K562 (cell line): ENCODE data around the gene CTDSPL. TPM values are rescaled to one million over a fixed set of nuclear protein-coding genes. Genes with fewer than 3 reads are reported as not detected.

Experiments used
- ATAC-seq: fragments of 200-7000 bp; cut with Tn5 transposase; 3 replicates; pipeline ENCODE4 v1.9.1; 2020; ENCODE audit warnings: moderate library complexity
- BruUV-seq: library from RNA; stranded (reverse); fragments of 400-500 nt; replicated peaks from 2 replicates; lab custom pipeline; 2021; lab: Mats Ljungman, UMichigan
- CTCF ChIA-PET: fragments of 300-600 bp; formaldehyde crosslinking; extraction: SDS; loops from one replicate; lab custom pipeline; 2021; ENCODE audit warnings: low intra/inter-chr PET ratio; lab: Yijun Ruan, JAX
- POLR2A ChIA-PET: fragments of 300-600, 350-650 bp; sonication (Branson Sonifier 250); formaldehyde crosslinking; extraction: SDS; loops from one replicate; lab custom pipeline; 2021; ENCODE audit warnings: antibody characterized with exemption, inconsistent platforms; lab: Yijun Ruan, JAX
- DNase-seq, 4 experiments: peaks; one replicate each; pipeline versions ENCODE4 v3.0.0 to v3.0.0-alpha.2; 2011 to 2018; ENCODE audit warnings: low spot score in 3 of 4, mixed read lengths in 3 of 4; ENCODE audit errors: extremely low read depth in 1 of 4
- FAIRE-seq: peaks from 2 replicates; lab custom pipeline; 2011; peaks lifted over from hg19 to GRCh38; lab: Jason Lieb, UNC
- H2AFZ ChIP-seq: 2 replicates; pipeline ENCODE4 v1.6.0; 2011; ENCODE audit warnings: low read depth, low read length, control low read depth, inconsistent platforms
- H3K27ac ChIP-seq: fragments of 200-600 bp; 3 replicates; pipeline ENCODE4 v1.8.0; 2011; ENCODE audit warnings: low read depth, mild to moderate bottlenecking, control low read depth, inconsistent platforms, low read length, moderate library complexity, mixed read lengths; ENCODE audit errors: extremely low read depth
- H3K27me3 ChIP-seq, 2 experiments: fragments of 300-600 bp in 1 of 2; 2 replicates in 1 of 2; 3 replicates in 1 of 2; pipeline versions ENCODE4 v1.6.0 to v1.8.0; 2011; ENCODE audit warnings: inconsistent platforms in 2 of 2, low read length in 2 of 2, mild to moderate bottlenecking in 1 of 2, mixed read lengths in 1 of 2, moderate library complexity in 1 of 2; ENCODE audit not compliant: control insufficient read depth in 2 of 2, insufficient read depth in 2 of 2
- H3K36me3 ChIP-seq: fragments of 300-600 bp; 3 replicates; pipeline ENCODE4 v1.8.0; 2011; ENCODE audit warnings: mild to moderate bottlenecking, low read length, inconsistent platforms; ENCODE audit not compliant: control insufficient read depth, insufficient read depth
- H3K4me1 ChIP-seq, 2 experiments: fragments of 200-600 bp in 1 of 2; replicated peaks in 1 of 2; 2 replicates in 1 of 2; 3 replicates in 1 of 2; pipeline versions ENCODE4 v1.5.1 to v1.8.0; 2011; ENCODE audit warnings: inconsistent platforms in 2 of 2, low read length in 2 of 2, mild to moderate bottlenecking in 1 of 2, mixed read lengths in 1 of 2, moderate library complexity in 1 of 2; ENCODE audit not compliant: control insufficient read depth in 2 of 2, insufficient read depth in 2 of 2
- H3K4me2 ChIP-seq: 2 replicates; pipeline ENCODE4 v1.6.1; 2011; ENCODE audit warnings: low read length, control low read depth, inconsistent platforms, mixed read lengths; ENCODE audit not compliant: insufficient read depth
- H3K4me3 ChIP-seq: fragments of 200-600 bp; sonication (generic), shearing (Covaris generic); 2 replicates; pipeline ENCODE4 v1.5.1; 2016; ENCODE audit warnings: control low read depth, inconsistent platforms
- H3K79me2 ChIP-seq: fragments of 200-600 bp; 3 replicates; pipeline ENCODE4 v1.8.0; 2011; ENCODE audit warnings: low read length, inconsistent platforms; ENCODE audit not compliant: control insufficient read depth, insufficient read depth
- H3K9ac ChIP-seq, 2 experiments: 2 replicates each; pipeline versions ENCODE4 v1.6.0 to v1.6.1; 2011; ENCODE audit warnings: low read depth in 2 of 2, low read length in 2 of 2, control low read depth in 1 of 2, inconsistent platforms in 1 of 2, mild to moderate bottlenecking in 1 of 2, mixed read lengths in 1 of 2; ENCODE audit not compliant: insufficient read depth in 1 of 2
- H3K9me1 ChIP-seq: one replicate; pipeline ENCODE4 v1.6.0; 2011; ENCODE audit warnings: inconsistent platforms, mild to moderate bottlenecking, low read length, moderate library complexity; ENCODE audit not compliant: control insufficient read depth, insufficient read depth
- H3K9me3 ChIP-seq: replicated peaks from 2 replicates; pipeline ENCODE4 v1.5.1; 2011; ENCODE audit warnings: low read depth, low read length, inconsistent platforms; ENCODE audit not compliant: control insufficient read depth, insufficient read depth
- H4K20me1 ChIP-seq: replicated peaks from 2 replicates; pipeline ENCODE4 v1.6.1; 2011; ENCODE audit warnings: low read length, inconsistent platforms, mixed read lengths; ENCODE audit not compliant: control insufficient read depth, insufficient read depth
- CHAMP1 ChIP-seq: fragments of 450-650 bp; IDR thresholded peaks from 2 replicates; pipeline ENCODE4 v1.6.1; 2016; ENCODE audit warnings: mild to moderate bottlenecking
- FOS ChIP-seq: IDR thresholded peaks from 3 replicates; pipeline ENCODE4 v1.6.1; 2011; ENCODE audit not compliant: insufficient read length; ENCODE audit errors: extremely low read depth
- HMGXB4 ChIP-seq: sonication (generic); formaldehyde crosslinking; IDR thresholded peaks from 2 replicates; pipeline ENCODE4 v1.8.1; 2023; ENCODE audit warnings: mild to moderate bottlenecking, missing genetic modification reagents
- NR3C1 ChIP-seq: sonication (generic); formaldehyde crosslinking; IDR thresholded peaks from 2 replicates; pipeline ENCODE4 v1.8.1; 2022; ENCODE audit warnings: missing genetic modification reagents
- PHB ChIP-seq: fragments of 250-450 bp; sonication (Bioruptor Pico); IDR thresholded peaks from 2 replicates; pipeline ENCODE4 v1.5.0; 2021
- PRMT5 ChIP-seq: sonication (generic); formaldehyde crosslinking; IDR thresholded peaks from 2 replicates; pipeline ENCODE4 v1.5.0; 2020; ENCODE audit warnings: missing genetic modification reagents
- PYGO2 ChIP-seq: fragments of 450-650 bp; IDR thresholded peaks from 2 replicates; pipeline ENCODE4 v1.6.1; 2016; ENCODE audit warnings: mild to moderate bottlenecking, missing genetic modification characterization, moderate library complexity, missing compliant biosample characterization
- RFX5 ChIP-seq: IDR thresholded peaks from 2 replicates; pipeline ENCODE4 v1.6.1; 2011; ENCODE audit warnings: low read depth, mild to moderate bottlenecking, improper control_type of control experiment, low read length
- ZNF316 ChIP-seq: fragments of 450-650 bp; IDR thresholded peaks from 2 replicates; pipeline ENCODE4 v1.6.1; 2016
- ZNF57 ChIP-seq: fragments of 450-650 bp; formaldehyde crosslinking; IDR thresholded peaks from 2 replicates; pipeline ENCODE4 v1.4.0; 2020; ENCODE audit warnings: mild to moderate bottlenecking, moderate library complexity
- ZNF699 ChIP-seq: fragments of 250-450 bp; sonication (Bioruptor Pico); IDR thresholded peaks from 2 replicates; pipeline ENCODE4 v1.8.0; 2021; ENCODE audit warnings: mild to moderate bottlenecking, moderate library complexity; ENCODE audit not compliant: insufficient replicate concordance
- ZNF778 ChIP-seq: fragments of 450-650 bp; formaldehyde crosslinking; IDR thresholded peaks from 2 replicates; pipeline ENCODE4 v1.4.0; 2020; ENCODE audit warnings: mild to moderate bottlenecking, moderate library complexity
- WGBS: fragments of 100-300 bp; shearing (Covaris generic); methylation state at CpG from one replicate; pipeline ENCODE4 v1.1.6; 2016; ENCODE audit warnings: low coverage, mixed read lengths; ENCODE audit not compliant: insufficient coverage; ENCODE audit errors: missing lambda C conversion rate; 5-methylcytosine and 5-hydroxymethylcytosine counted together
- in situ Hi-C: fragments of 300-500 bp; cut with MboI; formaldehyde crosslinking; loops from 4 replicates; pipeline ENCODE4 v1.15.0; 2018; ENCODE audit warnings: inconsistent platforms, mixed read lengths
- intact Hi-C: fragments of 100-400 bp; cut with micrococcal nuclease; formaldehyde crosslinking; loops from 2 replicates; pipeline ENCODE4 v1.14.2; 2022
- polyA plus RNA-seq, 8 experiments: library from polyadenylated mRNA; depleted of rRNA in 4 of 8; stranded (reverse) in 5 of 8; unstranded in 3 of 8; fragments of >200 nt; fragmentation: Nextera tagmentation in 2 of 8; fragmentation: Illumina TruSeq in 1 of 8; extraction: Ambion mirVana in 2 of 8; extraction: Trizol in 1 of 8; gene quantifications; 2 replicates each; pipeline versions ENCODE4 v1.2.1 to v1.2.3, GENCODE V29; 2011 to 2014; ENCODE audit warnings: inconsistent platforms in 1 of 8, missing spikeins in 1 of 8
- total RNA-seq, 7 experiments: library from RNA; depleted of rRNA in 6 of 7; stranded (reverse); fragments of >200 nt in 6 of 7; fragmentation: Illumina TruSeq in 2 of 7; extraction: Trizol in 2 of 7; gene quantifications; 2 replicates each; pipeline versions ENCODE4 v1.2.1 to v1.2.3, GENCODE V29; 2011 to 2021; ENCODE audit warnings: low replicate concordance in 1 of 7
- TF ChIP-seq, protein P1 (sequence below), 2 experiments: fragments of 450-650 bp; conservative IDR thresholded peaks; 2 replicates each; pipeline ENCODE4 v1.6.1; 2017; ENCODE audit warnings: mild to moderate bottlenecking in 2 of 2, moderate library complexity in 2 of 2

Gene CTDSPL
- total and polyA plus RNA-seq, 9 of the 15 experiments (the other 6 are each of a cell fraction or from before 2014, with no cell fraction given): 5.1 to 19.3 (median 11.3) TPM

DNA sequence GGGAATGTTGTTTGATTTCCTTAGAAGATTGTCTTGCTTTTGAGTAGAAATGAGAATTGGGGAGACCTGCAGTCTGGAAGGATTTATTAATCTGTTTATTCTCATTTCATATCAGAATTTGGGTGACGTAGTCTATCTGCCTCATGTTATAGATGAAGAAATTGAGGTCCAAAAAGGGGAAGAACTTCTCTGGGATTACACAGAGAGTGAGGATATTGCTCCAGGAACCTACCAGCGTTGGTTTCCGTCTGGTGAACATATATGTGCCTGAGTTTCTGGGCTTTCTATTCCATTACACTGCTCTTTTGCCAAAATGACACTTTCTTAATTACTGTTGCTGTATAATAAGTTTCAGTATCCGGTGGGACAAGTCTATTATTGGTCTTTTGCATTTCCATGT, 51.8 kb downstream of the CTDSPL start:
- Histone ChIP-seq H3K36me3 (no peaks in the 10 kb centered on the region), H2AFZ (no peak overlapping the region), H3K4me3 (no peak overlapping the region), H3K9me3 (no peaks in the 10 kb centered on the region), H3K4me1 (no peaks in the 10 kb centered on the region), H4K20me1 (no peaks in the 10 kb centered on the region), H3K27ac (no peak overlapping the region), H3K79me2 (no peaks in the 10 kb centered on the region), H3K27me3 (peaks cover 0 to 14% of the 10 kb centered on the region in 2 experiments; a peak in 2 of 5 replicates), H3K9ac (no peak overlapping the region), H3K9me1 (no peaks in the 10 kb centered on the region), H3K4me2 (no peak overlapping the region)
- 26% methylated on average over 4 of the region's 4 CpGs for WGBS
- TF ChIP-seq PYGO2 (tag) (no peak), PRMT5 (CRISPR knock-in tag) (no peak), ZNF699 (CRISPR knock-in tag) (no peak), ZNF316 (no peak), HMGXB4 (CRISPR knock-in tag) (no peak), ZNF778 (no peak), PHB (CRISPR knock-in tag) (no peak), RFX5 (no peak), NR3C1 (CRISPR knock-in tag) (no peak), CHAMP1 (no peak), FOS (no peak), ZNF57 (CRISPR knock-in tag) (no peak)
- TF ChIP-seq, protein P1, sequence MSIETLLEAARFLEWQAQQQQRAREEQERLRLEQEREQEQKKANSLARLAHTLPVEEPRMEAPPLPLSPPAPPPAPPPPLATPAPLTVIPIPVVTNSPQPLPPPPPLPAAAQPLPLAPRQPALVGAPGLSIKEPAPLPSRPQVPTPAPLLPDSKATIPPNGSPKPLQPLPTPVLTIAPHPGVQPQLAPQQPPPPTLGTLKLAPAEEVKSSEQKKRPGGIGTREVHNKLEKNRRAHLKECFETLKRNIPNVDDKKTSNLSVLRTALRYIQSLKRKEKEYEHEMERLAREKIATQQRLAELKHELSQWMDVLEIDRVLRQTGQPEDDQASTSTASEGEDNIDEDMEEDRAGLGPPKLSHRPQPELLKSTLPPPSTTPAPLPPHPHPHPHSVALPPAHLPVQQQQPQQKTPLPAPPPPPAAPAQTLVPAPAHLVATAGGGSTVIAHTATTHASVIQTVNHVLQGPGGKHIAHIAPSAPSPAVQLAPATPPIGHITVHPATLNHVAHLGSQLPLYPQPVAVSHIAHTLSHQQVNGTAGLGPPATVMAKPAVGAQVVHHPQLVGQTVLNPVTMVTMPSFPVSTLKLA (conservative IDR thresholded peaks at IDR 0.05): no peak
- POLR2A ChIA-PET: no interaction called here
- intact Hi-C loops: no loop called here
- no peak for ATAC-seq
- no peak for DNase-seq
- in situ Hi-C loops: no loop called here
- CTCF ChIA-PET: no interaction called here
- BruUV-seq: no TSS peak
- FAIRE-seq: no peak
